HG03045 (cell line): Measurements from ENCODE around the gene HOXA2.

ENCODE experiments used
- ATAC-seq: cut with Tn5 transposase; IDR thresholded peaks from one replicate; pipeline ENCODE4 v1.9.1; 2021; ENCODE audit warnings: mild to moderate bottlenecking, moderate library complexity; ENCODE audit not compliant: unreplicated experiment

The HOXA2 gene

GRCh38 chr7:27102581-27103442, at the start of gene HOXA2:
HOXA2 (minus strand) TSS chr7:27102683; CDS start chr7:27102500, 183 bp downstream.
- no peak for ATAC-seq

DNA sequence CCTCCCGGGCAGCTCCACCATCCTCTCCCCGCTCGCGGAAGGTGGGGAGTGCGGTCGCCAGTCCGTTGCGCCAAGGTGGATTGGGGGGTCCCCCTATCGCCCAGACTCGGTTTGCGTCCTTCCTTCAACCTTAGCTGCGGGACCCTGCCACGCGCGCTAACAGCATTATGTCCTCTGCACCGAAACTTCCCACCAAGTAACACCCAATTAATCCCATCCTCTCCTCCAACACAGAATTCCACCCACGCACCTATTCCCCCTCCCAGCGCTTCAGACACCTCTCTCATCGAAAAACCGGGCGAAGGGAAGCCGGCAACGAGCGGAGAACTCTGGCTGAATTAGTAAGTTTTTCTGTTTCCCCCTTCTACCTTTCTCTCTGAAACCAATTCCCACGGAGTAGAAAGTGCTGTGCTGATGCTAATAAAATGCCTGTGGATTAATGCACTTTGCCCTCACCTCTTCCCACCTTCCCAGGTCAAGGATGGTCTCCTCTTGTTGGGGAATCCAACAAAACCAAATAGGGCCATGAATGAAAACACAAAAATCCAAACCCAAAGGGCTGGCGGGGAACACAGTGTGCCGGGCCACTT, 49.0 kb upstream of the HOXA2 start:
- ATAC-seq: no peak

DNA sequence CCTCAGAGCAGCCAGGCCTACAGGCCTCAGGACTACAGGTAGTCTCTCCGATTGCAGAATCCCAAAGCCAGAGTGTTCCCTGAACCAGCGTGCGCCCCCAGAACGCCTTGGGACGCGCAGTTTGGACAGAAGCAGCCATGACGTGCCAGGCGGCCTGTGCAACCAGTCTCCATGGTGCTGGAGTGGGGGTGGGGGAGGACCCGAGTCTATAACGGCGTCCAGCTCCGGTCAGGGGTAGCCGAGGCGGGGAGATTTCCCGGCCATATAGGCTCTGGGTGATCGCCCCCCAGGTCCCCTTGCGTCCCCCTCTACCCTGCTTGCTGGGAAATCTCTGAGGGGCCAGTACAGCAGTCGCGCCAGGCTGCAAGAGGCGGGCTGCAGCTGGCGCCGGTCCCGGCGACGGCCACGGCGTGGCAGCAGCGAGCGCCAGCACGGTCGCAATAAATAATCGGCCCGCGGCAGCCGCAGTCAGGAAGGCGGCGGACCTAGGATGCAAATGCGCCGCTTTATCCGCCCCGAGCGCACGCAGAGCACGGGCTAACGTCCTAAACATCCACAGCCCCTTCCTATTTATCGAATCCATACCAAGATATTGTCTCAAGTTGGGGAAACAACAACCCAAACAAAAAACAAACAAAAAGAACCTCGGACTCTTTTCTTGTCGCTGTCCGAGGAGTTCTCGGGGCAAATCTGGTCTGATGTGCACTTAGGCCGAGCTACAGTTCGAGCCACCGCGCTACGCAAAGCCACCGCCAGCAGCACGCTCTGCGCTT, 48.3 kb upstream of the HOXA2 start:
- ATAC-seq: peak; percentile 83

DNA sequence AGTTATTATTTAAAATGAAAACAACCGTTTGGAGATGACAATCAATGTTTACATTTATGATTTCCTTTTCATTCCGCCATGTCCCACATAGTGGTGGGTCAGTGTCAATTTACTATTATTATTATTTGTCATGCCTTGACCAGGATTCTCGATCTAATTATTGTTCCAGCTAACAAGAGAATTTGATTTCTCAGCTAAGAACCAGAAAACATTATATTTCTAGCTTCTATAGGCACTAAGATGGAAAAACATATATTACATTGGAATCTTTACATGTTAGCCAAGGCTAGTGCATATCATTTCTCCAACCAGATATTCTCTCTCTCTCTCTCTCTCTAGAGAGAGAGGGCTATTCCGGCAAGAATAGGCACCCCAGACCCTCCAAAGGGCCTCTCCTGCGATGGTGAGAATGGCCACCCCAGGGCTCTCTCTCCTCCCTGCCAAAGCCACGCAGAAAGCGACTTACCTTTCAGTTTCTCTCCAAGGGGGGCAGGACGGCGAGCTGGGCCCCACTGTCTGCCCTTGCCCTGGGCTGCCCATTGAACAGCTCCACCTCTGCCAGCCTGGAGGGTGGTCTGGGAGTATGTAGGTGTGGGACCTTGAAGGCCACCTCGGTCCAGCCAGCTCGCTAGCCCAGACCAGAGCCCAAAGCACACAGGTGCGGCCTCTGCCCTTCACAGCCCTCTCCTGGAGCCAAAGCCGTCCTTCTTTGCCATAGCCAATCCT, 47.5 kb upstream of the HOXA2 start:
- no peak for ATAC-seq

- no peak for ATAC-seq
Measured at GRCh38 chr7:27148756-27149641, 46.5 kb upstream of the HOXA2 start.

DNA sequence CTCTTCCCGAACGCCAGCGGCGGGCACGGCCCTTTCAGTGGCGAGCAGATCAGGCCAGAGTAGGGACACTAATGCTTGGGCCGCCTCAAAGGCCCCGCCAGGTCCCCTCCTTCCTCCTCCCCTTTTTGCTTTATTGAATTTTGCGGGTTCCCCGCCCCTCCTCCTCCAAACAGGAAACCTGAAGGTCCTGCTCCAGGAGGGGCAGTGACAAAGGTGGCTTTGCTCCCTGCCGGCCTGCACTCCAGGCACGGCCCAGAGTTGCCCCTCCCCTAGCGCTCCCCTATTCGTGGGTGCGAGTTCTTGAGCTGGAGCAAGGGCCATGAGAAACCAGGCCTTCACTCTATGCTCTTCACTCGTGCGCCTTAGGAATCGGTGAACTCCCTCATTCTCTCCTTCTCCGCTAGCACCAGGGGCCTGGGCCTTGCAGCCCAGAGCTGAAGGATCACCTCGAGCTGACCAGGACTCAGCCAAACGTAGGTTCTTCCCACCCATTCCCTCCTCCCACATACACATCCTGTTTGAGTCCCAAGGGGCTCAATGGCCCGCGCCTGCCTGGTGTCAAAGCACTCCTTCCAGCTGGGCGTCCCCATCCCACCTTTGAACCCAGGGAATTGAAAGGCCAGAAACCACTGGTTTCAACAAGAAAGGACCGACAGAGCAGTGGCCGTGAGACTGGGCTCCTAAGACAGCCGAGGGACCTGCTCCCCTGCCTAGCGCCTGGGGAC, 45.7 kb upstream of the HOXA2 start:
- ATAC-seq: no peak

DNA sequence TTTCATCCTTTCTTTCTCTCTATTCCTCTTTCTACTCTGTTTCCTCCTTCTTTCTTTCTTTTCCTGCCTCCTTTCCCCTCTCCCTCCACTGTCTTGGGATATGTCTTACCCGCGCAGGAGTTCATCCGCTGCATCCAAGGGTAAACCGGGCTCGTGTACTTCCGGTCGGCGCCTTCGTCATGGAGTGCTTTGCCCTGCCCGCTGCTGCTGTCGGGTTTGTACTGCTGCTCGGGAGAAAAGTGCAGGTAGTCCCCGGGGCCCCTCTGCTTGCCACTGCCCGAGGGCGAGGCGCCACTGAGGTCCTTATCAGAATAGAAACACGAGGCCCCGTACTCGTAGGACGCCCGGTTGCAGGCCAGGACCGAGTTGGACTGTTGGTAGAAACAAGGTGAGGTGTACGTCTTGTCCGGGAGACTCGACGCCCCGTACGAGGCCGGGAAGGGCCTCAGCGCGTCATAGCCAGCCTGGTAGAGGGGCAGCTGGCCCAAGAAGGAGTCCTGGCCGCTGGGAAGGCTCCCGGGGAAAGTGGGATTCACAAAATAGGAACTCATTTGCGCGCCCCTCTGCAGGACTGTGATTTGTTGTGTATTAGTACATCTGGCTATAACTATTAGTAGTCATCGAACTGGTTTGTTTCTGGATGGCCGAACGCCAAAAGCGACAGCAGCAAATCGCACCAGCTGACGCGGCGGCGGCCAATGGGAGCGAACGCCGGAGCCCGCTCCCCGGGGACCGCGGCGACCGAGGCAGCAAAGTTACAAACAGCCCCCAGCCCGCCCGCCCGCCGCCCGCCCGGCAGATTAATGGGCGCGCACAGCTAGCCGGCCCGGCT, 44.9 kb upstream of the HOXA2 start, which contains the start of gene HOXA6:
Gene HOXA6, minus strand, starts transcription at position 576 of the 832 bp plus-strand sequence. Its CDS starts 25 bp downstream, at position 551.
- ATAC-seq: no peak

- ATAC-seq: no peak
Measured at GRCh38 chr7:27146491-27147198, 44.2 kb upstream of the HOXA2 start.

DNA sequence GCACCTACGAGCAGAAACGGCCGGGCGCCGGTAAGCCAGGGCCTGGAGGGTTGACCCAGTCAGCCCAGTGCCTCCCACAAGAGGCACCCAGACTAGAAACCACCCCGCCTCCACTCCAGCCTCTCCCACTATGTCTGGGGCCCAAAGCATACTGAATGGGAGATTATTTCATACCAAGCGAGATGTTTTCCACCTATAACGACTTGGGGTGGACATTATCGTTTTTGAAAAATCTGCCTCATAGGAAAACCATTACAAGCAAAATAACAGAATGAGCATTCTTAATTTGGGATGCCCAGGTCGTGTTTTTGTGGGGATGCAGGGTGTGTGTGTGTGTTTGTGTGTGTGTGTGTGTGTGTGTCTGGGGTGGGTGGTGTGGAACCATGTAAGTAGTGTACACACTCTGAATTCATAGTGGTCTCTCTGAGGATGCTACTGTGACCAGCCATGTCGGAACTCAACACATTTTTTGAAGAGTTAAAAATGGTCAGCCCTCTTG, 43.5 kb upstream of the HOXA2 start:
- no peak for ATAC-seq

DNA sequence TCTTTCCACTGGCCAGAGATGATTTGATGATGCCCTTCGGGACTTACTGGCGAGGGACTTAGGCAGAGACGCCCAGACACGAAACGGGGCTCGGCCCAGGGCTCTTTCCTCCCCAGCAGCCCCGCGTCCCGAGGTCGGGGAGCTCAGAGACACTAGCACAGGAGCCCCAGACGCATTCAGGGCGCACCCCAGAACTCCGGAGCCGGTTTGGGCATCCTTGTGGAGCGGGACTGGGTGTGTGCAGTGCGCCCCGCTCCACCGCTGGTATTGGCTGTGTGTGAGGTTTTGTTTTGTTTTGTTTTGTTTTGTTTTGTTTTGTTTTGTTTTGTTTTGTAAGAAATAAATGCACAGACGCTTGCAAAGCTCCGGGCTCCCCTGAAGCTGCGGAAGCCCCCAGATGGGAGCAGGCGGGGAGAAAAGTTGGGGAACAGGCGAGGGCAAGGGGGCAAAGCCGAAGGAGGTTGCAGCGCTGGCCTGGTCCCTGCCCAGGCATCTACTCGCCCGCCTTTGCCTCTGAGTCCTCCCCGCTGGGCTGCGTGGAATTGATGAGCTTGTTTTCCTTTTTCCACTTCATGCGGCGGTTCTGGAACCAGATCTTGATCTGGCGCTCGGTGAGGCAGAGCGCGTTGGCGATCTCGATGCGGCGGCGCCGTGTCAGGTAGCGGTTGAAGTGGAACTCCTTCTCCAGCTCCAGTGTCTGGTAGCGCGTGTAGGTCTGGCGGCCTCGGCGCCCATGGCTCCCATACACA, 42.9 kb upstream of the HOXA2 start:
- no peak for ATAC-seq

GRCh38 chr7:27144781-27145164, 42.3 kb upstream of the HOXA2 start:
- ATAC-seq: no peak

DNA sequence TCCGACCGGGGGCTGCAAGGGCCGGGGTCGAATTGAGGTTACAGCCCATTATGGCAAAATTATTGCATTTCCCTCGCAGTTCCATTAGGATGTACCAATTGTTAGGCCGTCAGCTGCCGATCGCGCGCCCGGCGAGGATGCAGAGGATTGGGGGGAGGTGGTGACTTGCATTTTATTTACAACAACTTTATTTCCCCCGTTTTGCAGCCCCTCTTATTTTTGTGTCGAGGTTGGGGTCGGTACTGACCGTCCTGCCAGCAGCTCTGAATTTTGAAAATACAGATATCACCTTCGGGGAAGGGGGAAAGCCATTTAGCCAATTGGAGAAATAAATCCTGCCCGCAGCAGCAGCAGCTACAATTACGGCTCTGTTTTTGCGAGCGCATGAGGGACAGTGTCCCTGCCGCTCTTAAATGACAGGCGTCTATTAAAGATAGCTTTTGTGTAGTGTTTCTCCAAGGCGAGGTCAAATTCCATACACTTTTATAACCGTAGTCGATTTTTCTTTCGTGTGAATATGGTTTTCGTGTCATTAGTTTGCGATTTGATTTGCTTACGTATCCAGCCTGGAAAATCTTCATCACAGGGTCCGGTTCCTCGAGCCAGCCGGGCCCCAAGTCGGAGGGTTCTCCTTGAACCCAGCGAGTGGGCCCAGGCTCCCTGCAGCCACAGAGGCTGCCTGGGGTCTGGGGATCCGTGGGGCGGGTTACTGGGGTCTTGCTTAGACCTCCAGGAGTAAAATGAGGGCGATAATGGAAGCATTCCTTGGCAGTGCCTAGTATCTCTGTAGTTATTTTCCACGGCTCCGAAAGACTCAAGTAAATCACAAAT, 41.7 kb upstream of the HOXA2 start:
- no peak for ATAC-seq

DNA sequence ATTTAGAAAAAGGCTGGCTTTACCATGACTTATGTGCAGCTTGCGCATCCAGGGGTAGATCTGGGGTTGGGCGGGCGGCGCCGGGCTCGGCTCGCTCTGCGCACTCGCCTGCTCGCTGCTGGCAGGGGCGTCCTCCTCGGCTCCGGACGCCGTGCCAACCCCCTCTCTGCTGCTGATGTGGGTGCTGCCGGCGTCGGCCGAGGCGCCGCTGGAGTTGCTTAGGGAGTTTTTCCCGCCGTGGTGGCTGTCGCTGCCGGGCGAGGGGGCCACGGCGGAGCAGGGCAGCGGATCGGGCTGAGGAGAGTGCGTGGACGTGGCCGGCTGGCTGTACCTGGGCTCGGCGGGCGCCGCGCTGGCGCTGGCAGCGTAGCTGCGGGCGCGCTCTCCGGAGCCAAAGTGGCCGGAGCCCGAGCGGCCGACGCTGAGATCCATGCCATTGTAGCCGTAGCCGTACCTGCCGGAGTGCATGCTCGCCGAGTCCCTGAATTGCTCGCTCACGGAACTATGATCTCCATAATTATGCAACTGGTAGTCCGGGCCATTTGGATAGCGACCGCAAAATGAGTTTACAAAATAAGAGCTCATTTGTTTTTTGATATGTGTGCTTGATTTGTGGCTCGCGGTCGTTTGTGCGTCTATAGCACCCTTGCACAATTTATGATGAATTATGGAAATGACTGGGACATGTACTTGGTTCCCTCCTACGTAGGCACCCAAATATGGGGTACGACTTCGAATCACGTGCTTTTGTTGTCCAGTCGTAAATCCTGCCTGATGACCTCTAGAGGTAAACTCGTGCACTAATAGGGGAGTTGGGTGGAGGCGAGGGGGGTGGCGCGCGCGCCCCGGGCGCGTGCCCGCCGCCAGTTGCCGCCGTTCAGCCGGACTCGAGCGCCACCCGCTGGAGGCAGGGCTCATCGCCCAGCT, 40.8 kb upstream of the HOXA2 start, which contains the start of gene HOXA5:
Gene HOXA5, minus strand, starts transcription at position 659 of the 927 bp plus-strand sequence. Its CDS starts 74 bp downstream, at position 585.
- no peak for ATAC-seq

DNA sequence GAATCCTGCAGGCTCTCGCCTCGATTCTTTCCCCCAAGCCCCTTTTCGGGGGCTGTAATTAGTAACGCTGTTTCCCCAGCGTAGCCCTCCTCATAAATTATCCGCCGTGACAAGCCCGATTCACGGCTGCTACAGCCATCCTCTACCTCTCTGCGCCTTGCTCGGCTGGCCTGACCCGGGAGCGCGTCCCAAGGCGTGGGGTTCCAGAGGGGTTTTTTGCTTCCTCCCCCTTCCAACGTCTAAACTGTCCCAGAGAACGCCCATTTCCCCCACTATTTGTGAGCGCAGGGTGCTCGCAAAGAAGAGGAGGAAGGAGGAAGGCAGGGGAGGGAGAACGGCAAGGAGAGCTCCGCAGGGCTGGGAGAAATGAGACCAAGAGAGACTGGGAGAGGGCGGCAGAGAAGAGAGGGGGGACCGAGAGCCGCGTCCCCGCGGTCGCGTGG, 40.1 kb upstream of the HOXA2 start:
- ATAC-seq: no peak
